Lung microvascular endothelial cell (primary cell): Measurements from ENCODE around the gene RSPRY1. TPM values are rescaled to one million over a fixed set of nuclear protein-coding genes. Genes with fewer than 3 reads are reported as not detected.

Experiments used
- DNase-seq, 2 donors: peaks; one replicate each; pipeline versions ENCODE4 v3.0.0 to v3.0.0-alpha.2; 2010; ENCODE audit warnings: low read depth in 2 of 2
- total RNA-seq: library from RNA; depleted of rRNA; stranded (reverse); fragments of >200 nt; gene quantifications from 2 replicates; pipeline ENCODE4 v1.2.1, GENCODE V29; 2014

RSPRY1 gene
- 31.6 and 33.7 TPM in 2 replicates for total RNA-seq

- DNase-seq = peak; percentile 100
Observed at GRCh38 chr16:57185945-57186871, at the start of gene RSPRY1, which contains the start of gene PSME3IP1. TSS of gene RSPRY1 (plus strand) at chr16:57186329. CDS start at chr16:57204659, 18,330 bp downstream. TSS of gene PSME3IP1 (minus strand) at chr16:57186039. CDS start at chr16:57173854, 12,185 bp downstream.

GRCh38 chr16:57137043-57137442, 49.1 kb upstream of the RSPRY1 start:
- no peak for DNase-seq

- DNase-seq = no peak
Observed at GRCh38 chr16:57137566-57138273, 48.4 kb upstream of the RSPRY1 start.

GRCh38 chr16:57138281-57138935, 47.7 kb upstream of the RSPRY1 start:
- no peak for DNase-seq

GRCh38 chr16:57140931-57141668, 45.0 kb upstream of the RSPRY1 start:
- DNase-seq = no peak

GRCh38 chr16:57141822-57142631, 44.1 kb upstream of the RSPRY1 start:
- peak in 1 of 2 donors; percentile 13 for DNase-seq

- no peak for DNase-seq
Observed at GRCh38 chr16:57143149-57143921, 42.8 kb upstream of the RSPRY1 start.

GRCh38 chr16:57144027-57144426, 42.1 kb upstream of the RSPRY1 start:
- no peak for DNase-seq

- DNase-seq = peak; percentile 13 to 75
Observed at GRCh38 chr16:57145046-57146021, 40.8 kb upstream of the RSPRY1 start.

GRCh38 chr16:57146040-57146647, 40.0 kb upstream of the RSPRY1 start:
- DNase-seq = no peak

- peak in 1 of 2 donors; percentile 26 for DNase-seq
Observed at GRCh38 chr16:57146735-57147134, 39.4 kb upstream of the RSPRY1 start.

GRCh38 chr16:57147381-57148221, 38.5 kb upstream of the RSPRY1 start:
- DNase-seq = peak; percentile 46 to 81

GRCh38 chr16:57148481-57148880, 37.6 kb upstream of the RSPRY1 start:
- no peak for DNase-seq

- no peak for DNase-seq
Observed at GRCh38 chr16:57149391-57149790, 36.7 kb upstream of the RSPRY1 start.

- no peak for DNase-seq
Observed at GRCh38 chr16:57150682-57151330, 35.3 kb upstream of the RSPRY1 start.

GRCh38 chr16:57151369-57151768, 34.8 kb upstream of the RSPRY1 start:
- DNase-seq = no peak
